Activated CD8-positive, alpha-beta memory T cell treated with anti-CD3 and anti-CD28 coated beads for 1 hour (primary cell): ENCODE measurements around the gene RECK.

ENCODE experiments used
- DNase-seq, 2 donors: peaks; one replicate each; pipeline ENCODE4 v3.0.0-alpha.2; 2020; ENCODE audit warnings: low read depth in 1 of 2; ENCODE audit errors: extremely low read depth in 1 of 2

Gene RECK

DNA sequence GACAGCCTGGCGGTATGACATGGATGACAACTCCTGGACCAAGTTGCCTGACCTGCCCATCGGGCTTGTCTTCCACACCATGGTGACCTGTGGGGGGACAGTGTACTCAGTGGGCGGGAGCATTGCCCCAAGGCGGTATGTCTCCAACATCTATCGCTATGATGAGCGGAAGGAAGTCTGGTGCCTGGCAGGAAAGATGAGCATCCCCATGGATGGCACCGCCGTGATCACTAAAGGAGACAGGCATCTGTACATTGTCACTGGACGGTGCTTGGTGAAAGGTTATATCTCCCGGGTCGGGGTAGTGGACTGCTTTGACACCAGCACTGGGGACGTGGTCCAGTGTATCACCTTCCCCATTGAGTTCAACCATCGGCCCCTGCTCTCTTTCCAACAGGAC lies 133.8 kb downstream of the RECK start:
- no peak for DNase-seq

DNA sequence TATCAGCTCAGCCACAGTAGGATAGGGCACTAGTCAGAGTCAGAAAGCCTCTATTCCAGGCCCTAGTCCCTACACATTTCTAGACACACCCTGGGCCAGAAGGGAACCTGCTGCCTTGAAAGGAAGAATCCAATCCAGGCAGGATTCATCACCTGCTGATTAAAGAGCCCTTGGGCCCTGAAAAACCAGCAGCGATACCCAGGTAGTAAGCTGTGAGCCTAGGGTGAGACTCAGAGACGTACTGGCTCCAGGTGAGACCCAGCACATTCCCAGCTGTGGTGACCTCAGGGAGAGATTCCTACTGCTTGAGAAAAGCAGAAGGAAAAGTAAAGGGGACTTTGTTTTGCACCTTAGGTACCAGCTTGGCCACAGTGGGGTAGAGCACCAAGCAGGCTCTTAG lies 137.1 kb downstream of the RECK start:
- DNase-seq: no peak
